Bronchial epithelial cell (primary cell): ENCODE measurements around the gene SETBP1. TPM values are rescaled to one million over a fixed set of nuclear protein-coding genes. Genes with fewer than 3 reads are reported as not detected.

Experiments
- DNase-seq: peaks from one replicate; pipeline ENCODE4 v3.0.0-alpha.2; 2010; ENCODE audit warnings: low read depth
- FAIRE-seq: peaks from 2 replicates; lab custom pipeline; 2011; peaks lifted over from hg19 to GRCh38; lab: Jason Lieb, UNC
- H3K27me3 ChIP-seq: 2 replicates; pipeline ENCODE4 v1.5.1; 2011; ENCODE audit warnings: low read length; ENCODE audit not compliant: control insufficient read depth, insufficient read depth
- H3K36me3 ChIP-seq: 2 replicates; pipeline ENCODE4 v1.5.1; 2011; ENCODE audit warnings: low read length; ENCODE audit not compliant: control insufficient read depth, insufficient read depth
- H3K4me3 ChIP-seq: 2 replicates; pipeline ENCODE4 v1.5.1; 2011; ENCODE audit warnings: mild to moderate bottlenecking, low read depth, low read length, control low read depth
- total RNA-seq: library from RNA; depleted of rRNA; stranded (reverse); fragments of >200 nt; gene quantifications from 2 replicates; pipeline ENCODE4 v1.2.1, GENCODE V29; 2014
- TF ChIP-seq, protein P1 (sequence below): IDR thresholded peaks from 2 replicates; pipeline ENCODE4 v1.5.1; 2011; ENCODE audit warnings: mild to moderate bottlenecking, moderate library complexity, low read length, control low read depth, inconsistent platforms; ENCODE audit not compliant: insufficient read depth, severe bottlenecking

The SETBP1 gene
- total RNA-seq, 1 donor from 2014 or later, result 1.8 TPM

DNA sequence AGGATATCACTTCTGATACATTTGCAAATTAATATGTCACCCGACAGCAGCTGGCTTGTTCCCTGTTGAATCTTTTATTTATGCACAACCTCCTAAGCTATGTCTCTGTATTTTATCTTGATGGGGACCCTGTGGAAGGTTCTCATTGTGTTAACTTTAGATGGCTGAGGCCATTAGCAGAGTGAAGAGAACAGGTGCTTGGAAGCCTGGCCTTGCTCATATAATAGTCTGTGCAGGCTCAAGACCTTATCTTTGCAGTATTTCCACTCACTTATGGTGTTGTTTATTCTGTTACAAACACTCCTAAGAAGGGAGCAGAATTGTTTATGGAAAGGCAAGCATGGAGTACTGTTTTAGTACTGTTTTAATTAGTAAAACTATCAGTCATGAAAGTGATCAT is 107.6 kb downstream of the SETBP1 start:
- no peaks in the 10 kb centered on the region for H3K36me3 ChIP-seq
- no peak overlapping the region for H3K4me3 ChIP-seq
- DNase-seq, result no peak
- H3K27me3 ChIP-seq, result no peaks in the 10 kb centered on the region
- TF ChIP-seq, protein P1, sequence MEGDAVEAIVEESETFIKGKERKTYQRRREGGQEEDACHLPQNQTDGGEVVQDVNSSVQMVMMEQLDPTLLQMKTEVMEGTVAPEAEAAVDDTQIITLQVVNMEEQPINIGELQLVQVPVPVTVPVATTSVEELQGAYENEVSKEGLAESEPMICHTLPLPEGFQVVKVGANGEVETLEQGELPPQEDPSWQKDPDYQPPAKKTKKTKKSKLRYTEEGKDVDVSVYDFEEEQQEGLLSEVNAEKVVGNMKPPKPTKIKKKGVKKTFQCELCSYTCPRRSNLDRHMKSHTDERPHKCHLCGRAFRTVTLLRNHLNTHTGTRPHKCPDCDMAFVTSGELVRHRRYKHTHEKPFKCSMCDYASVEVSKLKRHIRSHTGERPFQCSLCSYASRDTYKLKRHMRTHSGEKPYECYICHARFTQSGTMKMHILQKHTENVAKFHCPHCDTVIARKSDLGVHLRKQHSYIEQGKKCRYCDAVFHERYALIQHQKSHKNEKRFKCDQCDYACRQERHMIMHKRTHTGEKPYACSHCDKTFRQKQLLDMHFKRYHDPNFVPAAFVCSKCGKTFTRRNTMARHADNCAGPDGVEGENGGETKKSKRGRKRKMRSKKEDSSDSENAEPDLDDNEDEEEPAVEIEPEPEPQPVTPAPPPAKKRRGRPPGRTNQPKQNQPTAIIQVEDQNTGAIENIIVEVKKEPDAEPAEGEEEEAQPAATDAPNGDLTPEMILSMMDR, result no peak
- no peak for FAIRE-seq

DNA sequence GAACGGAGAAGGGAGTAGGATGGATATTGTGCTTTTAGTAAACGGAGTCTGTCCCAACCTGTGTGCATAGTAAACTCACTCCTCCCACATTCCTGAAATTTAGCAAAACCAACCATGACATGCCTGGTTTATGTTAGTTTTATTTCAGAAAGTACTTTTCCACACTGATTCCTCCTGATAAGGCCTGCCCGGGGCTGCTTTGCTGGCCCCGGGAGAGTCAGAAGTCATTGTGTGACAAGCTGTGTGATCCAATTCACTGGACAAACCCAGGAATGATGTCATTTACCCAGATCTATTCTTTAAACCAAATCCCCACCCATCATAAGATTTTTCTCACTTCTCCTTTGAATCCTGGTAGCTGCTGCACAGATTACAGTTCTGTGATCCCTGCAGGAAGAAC is 109.0 kb downstream of the SETBP1 start:
- H3K4me3 ChIP-seq, result no peak overlapping the region
- TF ChIP-seq, protein P1, result no peak
- DNase-seq, result peak; percentile 60
- peak; percentile 28 for FAIRE-seq
- no peaks in the 10 kb centered on the region for H3K36me3 ChIP-seq
- no peaks in the 10 kb centered on the region for H3K27me3 ChIP-seq

DNA sequence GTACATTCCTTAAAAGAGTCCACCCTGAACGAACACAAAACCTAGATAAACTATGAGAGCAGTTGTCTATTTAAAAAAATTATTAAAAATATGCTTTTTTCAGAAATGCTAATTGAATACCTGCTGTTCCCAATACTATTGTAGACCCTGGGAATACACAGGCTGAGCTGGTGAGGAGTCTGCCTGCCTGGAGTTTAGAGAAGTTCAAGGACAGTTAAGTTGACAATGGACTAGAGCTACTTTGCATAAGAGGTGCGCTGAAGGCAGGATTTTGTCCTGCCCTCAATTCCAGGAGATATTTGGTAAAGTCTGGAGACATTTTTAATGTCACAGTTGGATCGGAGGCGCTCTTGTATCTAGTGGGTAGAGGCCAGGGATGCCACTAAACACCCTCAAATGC is 110.2 kb downstream of the SETBP1 start:
- Histone ChIP-seq H3K27me3 (no peaks in the 10 kb centered on the region), H3K4me3 (no peak overlapping the region), H3K36me3 (no peaks in the 10 kb centered on the region)
- no peak for DNase-seq
- FAIRE-seq, result no peak
- TF ChIP-seq, protein P1, result no peak

DNA sequence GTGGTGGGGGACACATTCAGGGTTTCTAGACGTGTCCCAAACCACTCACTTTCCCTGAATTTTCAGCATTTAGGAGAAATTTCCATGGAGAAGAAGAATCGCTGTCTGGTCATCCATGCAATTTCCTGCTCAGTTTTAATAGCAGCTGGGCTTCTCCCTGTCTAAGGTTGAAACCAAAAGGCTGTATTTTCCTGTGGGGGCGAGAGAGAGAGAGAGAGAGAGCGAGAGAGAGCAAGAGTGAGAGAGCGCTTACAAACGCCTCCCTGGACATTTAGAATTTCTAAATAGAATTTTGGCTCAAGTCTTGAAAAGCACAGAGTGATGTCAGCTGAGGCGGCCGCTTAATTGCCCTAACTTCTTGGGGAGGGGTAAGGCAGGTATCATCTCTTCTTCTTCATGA is 110.8 kb downstream of the SETBP1 start:
- DNase-seq, result no peak
- TF ChIP-seq, protein P1, result no peak
- H3K4me3 ChIP-seq, result no peak overlapping the region
- H3K27me3 ChIP-seq, result no peaks in the 10 kb centered on the region
- FAIRE-seq, result no peak
- H3K36me3 ChIP-seq, result no peaks in the 10 kb centered on the region

DNA sequence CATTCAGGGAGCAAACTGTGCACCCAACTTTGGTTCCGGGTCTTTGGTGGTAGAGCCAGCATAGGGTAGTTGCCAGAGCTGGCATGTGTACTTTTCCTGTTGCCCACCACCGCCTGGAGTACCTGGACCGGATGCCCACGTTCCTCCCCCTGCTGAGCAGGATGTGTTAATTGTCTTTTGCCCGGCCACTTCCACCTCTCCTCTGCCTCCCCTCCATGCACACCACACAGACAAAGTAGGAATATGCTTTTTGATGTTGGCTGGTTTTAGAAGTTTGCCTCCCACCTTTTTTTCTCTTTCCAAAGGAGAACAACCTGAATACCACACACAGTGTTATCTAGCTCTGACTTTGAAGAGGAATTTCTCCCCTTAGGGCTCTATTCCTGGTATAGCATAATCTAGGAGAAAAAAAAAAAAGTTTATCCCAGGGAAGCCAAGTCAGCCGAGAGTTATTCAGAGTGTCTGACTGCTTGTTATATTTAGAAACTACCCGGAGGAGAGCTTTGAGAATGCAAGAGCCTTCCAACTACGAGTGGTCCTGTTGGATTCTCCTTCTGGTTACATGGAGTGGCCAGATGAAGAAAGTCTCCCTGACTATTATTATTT is 111.9 kb downstream of the SETBP1 start:
- DNase-seq, result peak; percentile 8
- Histone ChIP-seq H3K4me3 (no peak overlapping the region), H3K36me3 (no peaks in the 10 kb centered on the region), H3K27me3 (no peaks in the 10 kb centered on the region)
- TF ChIP-seq, protein P1, result no peak
- no peak for FAIRE-seq

DNA sequence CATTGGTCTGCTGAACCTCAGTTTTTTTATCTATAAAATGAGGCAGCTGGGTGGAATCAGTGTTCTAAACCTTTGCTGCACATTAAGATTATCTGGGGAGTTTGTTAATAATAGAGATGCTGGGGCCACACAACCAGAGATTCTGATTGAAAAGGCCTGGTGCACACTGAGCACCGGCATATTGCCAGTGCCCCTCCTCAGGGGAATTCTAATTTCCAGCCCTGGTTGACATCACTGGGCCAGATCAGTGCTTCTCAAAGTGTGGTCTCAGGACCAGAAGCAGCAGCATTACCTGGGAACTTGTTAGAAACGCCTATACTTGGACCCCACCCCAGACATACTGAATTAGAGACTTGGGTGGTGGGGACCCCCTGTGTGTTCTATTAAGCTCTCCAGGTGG is 112.5 kb downstream of the SETBP1 start:
- H3K4me3 ChIP-seq, result no peak overlapping the region
- TF ChIP-seq, protein P1, result no peak
- DNase-seq, result no peak
- no peaks in the 10 kb centered on the region for H3K27me3 ChIP-seq
- FAIRE-seq, result no peak
- H3K36me3 ChIP-seq, result no peaks in the 10 kb centered on the region
